ENCODE data around the gene ZFR. TPM values are rescaled to one million over a fixed set of nuclear protein-coding genes. Genes with fewer than 3 reads are reported as not detected.
A peak's percentile ranks its signal among the peaks of the same experiment; 100 is the strongest.

Gene ZFR
- total RNA-seq, 1 experiment from 2014 or later, result 85.1 TPM

DNA sequence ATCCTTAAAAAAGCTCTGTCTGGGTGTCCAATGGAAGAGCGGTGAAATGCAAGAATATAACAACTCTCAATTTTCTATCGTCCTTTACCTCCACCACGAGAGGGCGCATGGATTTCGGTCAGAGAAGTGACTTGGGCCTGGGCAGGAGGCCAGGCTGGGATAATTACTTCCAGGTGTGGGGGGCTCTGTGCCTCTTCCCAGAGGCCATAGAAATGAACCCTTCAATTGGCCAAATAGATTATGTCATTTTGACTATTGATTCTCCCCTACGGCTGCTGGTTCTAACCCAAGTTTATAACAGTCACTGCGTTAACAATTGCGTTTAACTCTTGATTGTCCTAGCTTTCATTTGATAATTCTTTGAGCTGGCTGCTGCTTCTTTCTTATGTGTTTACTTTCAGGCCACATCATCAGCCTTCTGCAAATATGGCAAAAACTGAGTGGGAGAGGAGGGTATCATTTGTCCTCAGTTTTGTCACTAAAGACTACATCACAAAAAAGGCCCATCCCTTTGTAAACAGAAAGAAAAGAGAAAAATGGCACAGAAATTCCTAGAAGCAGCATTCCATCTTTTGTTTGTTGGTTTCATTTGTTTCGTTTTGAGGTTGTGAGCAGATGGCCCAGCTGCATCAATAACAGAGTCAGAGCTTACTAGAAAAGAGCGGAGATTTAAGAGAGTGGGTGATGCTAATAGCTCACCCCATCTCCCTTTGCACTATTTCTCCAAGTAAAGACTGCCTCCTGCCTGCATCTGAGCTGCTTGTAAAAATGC is 45.4 kb upstream of the ZFR start:
- Histone ChIP-seq H3K27me3 (ENCODE audit: low read length) (no peaks in the 10 kb centered on the region), H3K79me2 (ENCODE audit: low read length) (no peaks in the 10 kb centered on the region), H3K9ac (ENCODE audit: low read length) (no peak overlapping the region), H3K4me1 (ENCODE audit: insufficient read depth, low read length) (peaks cover 14% of the 10 kb centered on the region), H3K27ac (ENCODE audit: low read length) (peak overlapping the region; percentile 53), H3K4me2 (ENCODE audit: low read length) (peak overlapping the region; percentile 50), H3F3A (ENCODE audit: low read length, unreplicated experiment) (no peaks in the 10 kb centered on the region), H3K36me3 (ENCODE audit: low read depth, low read length) (no peaks in the 10 kb centered on the region), H3K4me3 (ENCODE audit: low read length) (peak overlapping the region; percentile 9; the same call in 1 of the 2 replicates), H2AFZ (ENCODE audit: low read length) (peak overlapping the region; percentile 47), H4K20me1 (ENCODE audit: low read length) (no peaks in the 10 kb centered on the region), H3K9me3 (ENCODE audit: low read length) (no peaks in the 10 kb centered on the region), H3K9me2 (replicated peaks; ENCODE audit: low read length) (no peaks in the 10 kb centered on the region)
- TF ChIP-seq, protein P1, sequence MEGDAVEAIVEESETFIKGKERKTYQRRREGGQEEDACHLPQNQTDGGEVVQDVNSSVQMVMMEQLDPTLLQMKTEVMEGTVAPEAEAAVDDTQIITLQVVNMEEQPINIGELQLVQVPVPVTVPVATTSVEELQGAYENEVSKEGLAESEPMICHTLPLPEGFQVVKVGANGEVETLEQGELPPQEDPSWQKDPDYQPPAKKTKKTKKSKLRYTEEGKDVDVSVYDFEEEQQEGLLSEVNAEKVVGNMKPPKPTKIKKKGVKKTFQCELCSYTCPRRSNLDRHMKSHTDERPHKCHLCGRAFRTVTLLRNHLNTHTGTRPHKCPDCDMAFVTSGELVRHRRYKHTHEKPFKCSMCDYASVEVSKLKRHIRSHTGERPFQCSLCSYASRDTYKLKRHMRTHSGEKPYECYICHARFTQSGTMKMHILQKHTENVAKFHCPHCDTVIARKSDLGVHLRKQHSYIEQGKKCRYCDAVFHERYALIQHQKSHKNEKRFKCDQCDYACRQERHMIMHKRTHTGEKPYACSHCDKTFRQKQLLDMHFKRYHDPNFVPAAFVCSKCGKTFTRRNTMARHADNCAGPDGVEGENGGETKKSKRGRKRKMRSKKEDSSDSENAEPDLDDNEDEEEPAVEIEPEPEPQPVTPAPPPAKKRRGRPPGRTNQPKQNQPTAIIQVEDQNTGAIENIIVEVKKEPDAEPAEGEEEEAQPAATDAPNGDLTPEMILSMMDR (conservative IDR thresholded peaks at IDR 0.05; ENCODE audit: low read depth, low read length), result peak; percentile 91
- no peak for TF ChIP-seq EZH2phosphoT487 (IDR thresholded peaks at IDR 0.05; ENCODE audit: borderline replicate concordance, low read length)
- POLR2A ChIA-PET (ENCODE audit: unreplicated experiment), result interaction anchor here (1.3 kb wide), 1 partner anchor 100 kb away, joined by 23 read pairs; no protein-coding TSS in a partner anchor
- intact Hi-C loops (cut with micrococcal nuclease), result loop anchor here (1.0 to 5.0 kb wide), 5 partner anchors 17 to 427 kb away; partner anchors contain the start of gene SUB1
- DNase-seq (peak; percentile 86), ATAC-seq (peak; percentile 88)
- BruUV-seq (replicated peaks), result no TSS peak
- CTCF ChIA-PET, result interaction anchor here (0.5 to 3.7 kb wide), 8 partner anchors 13 to 768 kb away, joined by 3 to 152 read pairs (median 4); no protein-coding TSS in a partner anchor

DNA sequence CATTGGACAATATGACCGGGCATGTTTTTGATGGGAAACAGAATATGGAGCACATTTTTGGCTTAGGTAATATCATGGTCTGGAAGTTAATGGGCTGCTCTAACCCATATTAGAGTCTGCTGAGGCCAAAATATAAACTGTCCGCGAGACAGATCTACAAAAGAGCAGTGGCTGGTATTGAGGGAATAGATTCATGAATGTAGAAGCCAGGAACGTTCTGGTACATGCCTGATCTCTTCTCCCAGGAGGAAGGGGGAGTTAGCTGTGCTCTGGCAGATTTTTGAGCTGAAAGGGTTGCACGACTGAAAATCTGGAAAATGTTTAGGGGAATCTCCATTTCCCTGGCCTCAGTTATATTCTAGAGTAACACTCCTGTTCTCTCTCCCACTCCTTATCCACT is 42.9 kb upstream of the ZFR start:
- Histone ChIP-seq H3K27ac (ENCODE audit: low read length) (no peak overlapping the region), H2AFZ (ENCODE audit: low read length) (no peak overlapping the region), H3K4me3 (ENCODE audit: low read length) (no peak overlapping the region), H3K9ac (ENCODE audit: low read length) (no peak overlapping the region), H3K79me2 (ENCODE audit: low read length) (no peaks in the 10 kb centered on the region), H3K9me3 (ENCODE audit: low read length) (no peaks in the 10 kb centered on the region), H3K4me2 (ENCODE audit: low read length) (no peak overlapping the region), H3K4me1 (ENCODE audit: insufficient read depth, low read length) (peaks cover 14% of the 10 kb centered on the region), H3K36me3 (ENCODE audit: low read depth, low read length) (no peaks in the 10 kb centered on the region), H3K27me3 (ENCODE audit: low read length) (no peaks in the 10 kb centered on the region), H3K9me2 (replicated peaks; ENCODE audit: low read length) (no peaks in the 10 kb centered on the region), H4K20me1 (ENCODE audit: low read length) (no peaks in the 10 kb centered on the region), H3F3A (ENCODE audit: low read length, unreplicated experiment) (no peaks in the 10 kb centered on the region)
- ATAC-seq (no peak), DNase-seq (no peak)
- ChIA-PET CTCF (no interaction called here), POLR2A (ENCODE audit: unreplicated experiment) (no interaction called here)
- TF ChIP-seq, protein P1 (conservative IDR thresholded peaks at IDR 0.05; ENCODE audit: low read depth, low read length), result no peak
- TF ChIP-seq EZH2phosphoT487 (IDR thresholded peaks at IDR 0.05; ENCODE audit: borderline replicate concordance, low read length) (no peak), EZH2 (IDR thresholded peaks at IDR 0.05; ENCODE audit: low read length, unreplicated experiment) (no peak)
- intact Hi-C loops (cut with micrococcal nuclease), result loop anchor here (5.0 kb wide), 1 partner anchor 430 kb away; no protein-coding TSS in a partner anchor
- BruUV-seq (replicated peaks), result no TSS peak

DNA sequence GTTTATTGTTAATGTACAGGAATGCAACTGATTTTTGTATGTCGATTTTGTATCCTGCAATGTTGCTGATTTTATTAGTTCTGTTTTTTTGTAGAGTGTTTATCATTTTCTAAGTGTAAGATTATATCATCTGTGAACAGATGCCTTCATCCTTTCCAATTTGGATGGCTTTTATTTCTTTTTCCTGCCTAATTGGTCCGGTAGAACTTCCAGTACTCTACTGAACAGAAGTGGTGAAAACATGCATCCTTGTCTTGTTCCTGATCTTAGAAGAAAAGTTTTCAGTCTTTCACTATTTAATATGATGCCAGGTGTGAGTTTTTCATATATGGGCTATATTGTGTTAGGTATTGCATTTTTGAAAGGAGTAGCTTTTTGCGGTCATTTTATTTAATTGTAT is 42.5 kb upstream of the ZFR start:
- DNase-seq (no peak), ATAC-seq (no peak)
- no TSS peak for BruUV-seq (replicated peaks)
- TF ChIP-seq, protein P1 (conservative IDR thresholded peaks at IDR 0.05; ENCODE audit: low read depth, low read length), result no peak
- no peak for TF ChIP-seq EZH2phosphoT487 (IDR thresholded peaks at IDR 0.05; ENCODE audit: borderline replicate concordance, low read length)
- TF ChIP-seq EZH2 (IDR thresholded peaks at IDR 0.05; ENCODE audit: low read length, unreplicated experiment), result no peak
- no peak overlapping the region for H2AFZ ChIP-seq (ENCODE audit: low read length)
- CTCF ChIA-PET, result no interaction called here
- H3K9me3 ChIP-seq (ENCODE audit: low read length), result no peaks in the 10 kb centered on the region
- no peaks in the 10 kb centered on the region for H3F3A ChIP-seq (ENCODE audit: low read length, unreplicated experiment)
- intact Hi-C loops (cut with micrococcal nuclease), result loop anchor here (5.0 kb wide), 1 partner anchor 430 kb away; no protein-coding TSS in a partner anchor
- no peak overlapping the region for H3K4me3 ChIP-seq (ENCODE audit: low read length)
- no peaks in the 10 kb centered on the region for H3K79me2 ChIP-seq (ENCODE audit: low read length)
- no peaks in the 10 kb centered on the region for H4K20me1 ChIP-seq (ENCODE audit: low read length)
- H3K9ac ChIP-seq (ENCODE audit: low read length), result no peak overlapping the region
- H3K27ac ChIP-seq (ENCODE audit: low read length), result no peak overlapping the region
- peaks cover 14% of the 10 kb centered on the region for H3K4me1 ChIP-seq (ENCODE audit: insufficient read depth, low read length)
- H3K36me3 ChIP-seq (ENCODE audit: low read depth, low read length), result no peaks in the 10 kb centered on the region
- H3K27me3 ChIP-seq (ENCODE audit: low read length), result no peaks in the 10 kb centered on the region
- no peak overlapping the region for H3K4me2 ChIP-seq (ENCODE audit: low read length)
- no peaks in the 10 kb centered on the region for H3K9me2 ChIP-seq (replicated peaks; ENCODE audit: low read length)
- POLR2A ChIA-PET (ENCODE audit: unreplicated experiment), result no interaction called here
